ENCODE measurements around the gene DCN.
"Not testable (repeated sequence)": the region's sequence is repeated elsewhere in the genome, so short reads cannot be mapped to it uniquely, and the experiment has no call there.

- TF ChIP-seq CTCF, POLR2A, POLR2AphosphoS5 (IDR thresholded peaks at IDR 0.05): not testable (repeated sequence)
These were observed 24.7 kb upstream of the DCN start for GRCh38 chr12:91207301-91207700.
